Adipose tissue (tissue), 3 donors: ENCODE results near the gene PHF13. TPM values are rescaled to one million over a fixed set of nuclear protein-coding genes. Genes with fewer than 3 reads are reported as not detected.
A peak's percentile ranks its signal among the peaks of the same experiment; 100 is the strongest.

Source experiments
- H3K27ac ChIP-seq: one replicate; pipeline ENCODE4 v1.5.1; 2013; ENCODE audit warnings: low read depth, low read length
- WGBS, 3 donors: extraction: QIAGEN DNeasy Blood & Tissue Kit; methylation state at CpG; one replicate each; pipeline ENCODE4 v1.1.7; 2013; 5-methylcytosine and 5-hydroxymethylcytosine counted together
- polyA plus RNA-seq, 3 donors: library from polyadenylated mRNA; stranded (reverse); fragments of 200-250 nt; gene quantifications; one replicate each; pipeline ENCODE4 v1.2.3, GENCODE V29; 2013
- donor health status: healthy with polysubstance abuse.
- donor health status: Bipolar disorder and iron deficiency.
- donor health status: healthy.

Gene PHF13
- 10 to 100 TPM in 2 of 3 donors, 1 to 10 TPM in 1; 5.2 to 13.3 (median 11.1) TPM for polyA plus RNA-seq

DNA sequence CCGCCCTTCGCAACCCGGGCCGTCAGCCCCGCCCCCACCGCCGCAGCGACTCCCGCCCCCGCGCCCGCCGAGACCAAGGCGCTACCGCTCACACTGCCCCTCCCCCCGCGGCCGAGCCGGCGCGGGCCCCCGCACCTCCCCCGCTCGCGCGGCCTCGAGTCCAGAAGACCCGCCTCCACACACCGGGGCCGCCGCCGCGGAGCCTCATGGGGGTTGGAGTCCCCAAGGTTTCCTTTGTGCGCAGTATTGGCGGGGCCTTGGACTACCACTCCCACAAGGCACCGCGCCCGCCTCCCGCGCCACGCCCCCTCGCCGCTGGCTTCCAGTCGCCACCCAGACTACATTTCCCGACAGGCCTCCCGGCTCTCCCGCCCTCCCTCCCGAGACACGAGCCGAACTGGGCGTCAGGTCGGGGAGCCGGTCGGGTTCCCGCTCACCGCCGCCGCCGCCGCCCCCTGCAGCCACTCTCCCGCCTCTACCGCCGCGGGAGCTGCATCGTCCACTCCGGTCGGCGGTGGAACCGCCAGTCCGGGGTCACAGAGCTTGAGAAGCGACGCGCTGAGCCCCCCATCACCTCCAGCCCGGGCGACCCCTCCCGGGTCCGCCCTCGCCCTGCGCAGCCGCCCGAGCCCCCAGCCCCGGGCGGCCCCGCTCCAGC lies at the start of gene PHF13:
Gene PHF13, plus strand, starts transcription at position 371 of the 658 bp plus-strand sequence. CDS start 336 bp downstream, outside the sequence.
- H3K27ac ChIP-seq: peak within 1 kb of the TSS; percentile 90
- 1% methylated on average over 54 to 81 of the region's 84 CpGs for WGBS, 3 donors

DNA sequence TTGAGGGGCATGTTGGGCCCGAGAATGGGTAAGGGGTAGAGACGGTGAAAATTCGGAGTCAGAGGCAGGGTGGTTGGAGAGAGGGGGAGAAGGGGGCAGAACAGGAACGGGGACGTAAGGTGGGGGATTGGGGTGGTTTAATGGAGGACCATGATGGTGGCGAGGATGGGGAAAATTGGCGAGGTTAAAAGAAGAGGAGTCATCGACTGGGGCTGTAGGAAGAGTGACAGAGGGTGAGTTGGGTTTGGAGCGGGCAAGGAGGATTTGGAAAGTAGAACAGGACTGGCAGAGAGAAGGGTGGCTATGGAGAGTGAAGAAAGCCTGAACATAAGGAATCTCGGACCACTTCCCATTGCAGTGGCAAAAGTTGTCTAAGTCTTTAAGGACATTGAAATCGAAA lies 44.5 kb upstream of the PHF13 start:
- no peak overlapping the region for H3K27ac ChIP-seq
- 86 to 93% (median 91%) methylated on average over 11 of the region's 11 CpGs for WGBS, 3 donors

DNA sequence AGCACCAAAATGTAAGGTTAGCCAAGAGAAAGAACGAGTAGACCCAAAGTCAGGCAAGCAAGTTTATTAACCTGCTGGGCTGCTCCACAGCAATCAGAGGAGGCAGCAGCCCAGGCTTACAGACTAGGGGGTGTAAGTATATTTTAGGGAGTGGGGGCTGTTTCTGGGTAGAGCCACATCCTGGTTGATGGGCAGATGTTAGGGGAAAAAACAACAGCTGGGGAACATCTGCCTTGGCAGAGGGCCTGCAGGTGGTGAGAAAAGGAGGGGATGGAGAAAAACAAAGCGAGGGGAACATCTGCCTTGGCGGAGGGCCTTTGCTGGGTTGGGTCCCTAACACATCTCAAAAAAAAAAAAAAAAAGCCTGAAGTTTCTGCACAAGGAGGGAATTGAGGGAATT lies 43.4 kb upstream of the PHF13 start:
- no peak overlapping the region for H3K27ac ChIP-seq
- 52 to 74% (median 69%) methylated on average over 3 of the region's 3 CpGs for WGBS, 3 donors

DNA sequence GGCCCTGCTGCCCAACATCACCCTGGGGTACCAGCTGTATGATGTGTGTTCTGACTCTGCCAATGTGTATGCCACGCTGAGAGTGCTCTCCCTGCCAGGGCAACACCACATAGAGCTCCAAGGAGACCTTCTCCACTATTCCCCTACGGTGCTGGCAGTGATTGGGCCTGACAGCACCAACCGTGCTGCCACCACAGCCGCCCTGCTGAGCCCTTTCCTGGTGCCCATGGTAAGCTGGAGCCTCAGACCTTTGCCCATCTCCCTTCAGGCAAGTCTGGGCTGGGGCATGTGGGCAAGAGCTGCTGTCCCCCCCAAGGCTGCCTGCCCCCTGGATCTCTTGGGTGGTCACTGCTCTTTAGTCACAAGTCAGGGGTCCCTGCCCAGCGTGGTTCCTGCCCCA lies 42.5 kb upstream of the PHF13 start:
- H3K27ac ChIP-seq: no peak overlapping the region
- WGBS, 3 donors: 69 to 82% (median 80%) methylated on average over 5 of the region's 5 CpGs

DNA sequence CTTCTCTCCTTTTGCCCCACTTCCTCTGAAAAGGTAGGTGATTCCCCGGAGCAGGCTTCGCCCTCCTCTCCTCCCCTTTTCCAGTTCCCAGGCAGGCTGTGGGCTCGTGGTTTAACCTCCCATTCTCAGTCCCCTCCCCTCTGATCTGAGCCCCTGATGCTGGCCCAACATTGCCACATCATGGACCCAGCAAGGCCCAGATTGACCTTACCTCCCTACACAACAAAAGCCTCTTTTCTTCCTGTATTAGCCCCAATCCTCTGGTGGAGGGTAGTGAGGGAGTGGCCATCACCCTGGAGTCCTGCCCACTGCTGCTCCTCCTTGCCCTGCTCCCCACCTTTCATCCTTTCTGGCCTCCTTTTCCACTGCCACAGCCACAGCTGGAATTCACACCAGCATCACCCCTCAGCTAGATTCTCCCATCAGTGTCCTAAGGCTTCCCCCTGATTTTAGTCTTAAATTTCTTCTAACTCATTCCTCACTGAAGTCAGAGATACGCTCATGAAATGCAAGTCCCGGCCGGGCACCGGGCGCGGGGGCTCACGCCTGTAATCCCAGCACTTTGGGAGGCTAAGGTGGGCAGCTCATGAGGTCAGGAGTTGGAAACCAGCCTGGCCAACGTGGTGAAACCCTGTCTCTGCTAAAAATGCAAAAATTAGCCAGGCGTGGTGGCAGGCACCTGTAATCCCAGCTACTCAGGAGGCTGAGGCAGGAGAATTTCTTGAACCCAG lies 40.7 kb upstream of the PHF13 start:
- WGBS, 3 donors: 67 to 80% (median 78%) methylated on average over 11 to 12 of the region's 12 CpGs
- no peak overlapping the region for H3K27ac ChIP-seq

DNA sequence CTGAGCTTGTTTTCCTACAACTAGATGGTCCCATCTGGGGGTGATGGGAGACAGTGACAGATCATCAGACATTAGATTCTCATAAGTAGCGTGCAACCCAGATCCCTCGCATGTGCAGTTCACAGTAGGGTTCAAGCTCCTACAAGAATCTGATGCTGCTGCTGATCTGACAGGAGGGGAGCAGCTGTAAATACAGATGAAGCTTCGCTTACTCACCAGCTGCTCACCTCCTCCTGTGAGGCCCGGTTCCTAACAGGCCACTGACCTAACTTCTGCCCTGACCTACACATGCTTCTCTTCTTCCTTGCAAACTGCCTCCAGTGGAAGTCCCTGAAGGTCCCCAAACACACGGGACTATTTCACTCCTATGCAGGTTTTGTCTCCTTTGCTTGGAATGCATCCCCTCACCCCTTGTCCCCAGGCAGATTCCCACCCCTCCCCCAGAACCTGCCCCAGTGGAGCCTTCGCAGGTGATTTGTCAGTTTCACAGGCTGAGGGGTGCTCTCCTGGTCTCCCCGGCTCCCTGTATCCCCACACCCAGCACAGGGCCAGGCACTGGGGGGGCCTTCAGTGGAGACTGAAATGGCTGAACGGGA lies 39.4 kb upstream of the PHF13 start:
- no peak overlapping the region for H3K27ac ChIP-seq
- WGBS, 3 donors: 76 to 78% (median 78%) methylated on average over 8 of the region's 8 CpGs

DNA sequence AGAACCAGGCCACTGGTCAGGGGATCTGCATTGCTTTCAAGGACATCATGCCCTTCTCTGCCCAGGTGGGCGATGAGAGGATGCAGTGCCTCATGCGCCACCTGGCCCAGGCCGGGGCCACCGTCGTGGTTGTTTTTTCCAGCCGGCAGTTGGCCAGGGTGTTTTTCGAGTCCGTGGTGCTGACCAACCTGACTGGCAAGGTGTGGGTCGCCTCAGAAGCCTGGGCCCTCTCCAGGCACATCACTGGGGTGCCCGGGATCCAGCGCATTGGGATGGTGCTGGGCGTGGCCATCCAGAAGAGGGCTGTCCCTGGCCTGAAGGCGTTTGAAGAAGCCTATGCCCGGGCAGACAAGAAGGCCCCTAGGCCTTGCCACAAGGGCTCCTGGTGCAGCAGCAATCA lies 38.7 kb upstream of the PHF13 start:
- 84 to 87% (median 86%) methylated on average over 14 of the region's 14 CpGs for WGBS, 3 donors
- no peak overlapping the region for H3K27ac ChIP-seq

DNA sequence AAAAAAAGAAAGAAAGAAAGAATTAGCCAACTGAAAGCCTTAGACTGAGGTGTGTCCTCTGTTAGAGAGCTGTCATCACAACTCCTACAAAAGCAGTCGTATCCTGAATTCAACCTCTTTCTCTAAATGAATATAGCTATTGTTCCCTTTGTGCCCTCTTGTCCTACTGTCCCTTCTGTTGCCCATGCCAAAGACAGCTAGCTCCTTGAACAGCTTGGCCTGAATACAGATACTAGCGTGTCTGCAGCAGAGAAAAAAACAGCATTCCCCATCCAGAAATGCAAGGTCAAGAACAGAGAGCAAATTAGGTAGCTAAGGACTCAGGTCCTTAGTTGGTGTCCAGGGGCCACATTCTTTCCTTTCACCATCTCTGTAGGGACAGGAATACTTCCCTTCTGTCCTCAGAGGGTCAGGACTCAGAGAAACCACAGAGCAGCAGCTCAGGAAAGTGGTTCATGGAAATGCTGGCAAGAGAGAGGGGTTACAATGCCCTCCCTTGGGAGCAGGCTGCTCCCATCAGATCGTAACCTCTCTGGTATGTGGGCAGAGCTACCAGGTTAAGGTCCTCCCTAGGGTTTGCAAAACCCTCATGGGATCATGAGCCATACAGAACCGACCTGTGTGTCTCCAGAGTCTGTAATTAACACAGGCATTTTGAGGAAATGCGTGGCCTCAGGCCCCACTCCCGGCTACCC lies 35.6 kb upstream of the PHF13 start:
- WGBS, 3 donors: 78 to 83% (median 81%) methylated on average over 6 of the region's 6 CpGs
- no peak overlapping the region for H3K27ac ChIP-seq

DNA sequence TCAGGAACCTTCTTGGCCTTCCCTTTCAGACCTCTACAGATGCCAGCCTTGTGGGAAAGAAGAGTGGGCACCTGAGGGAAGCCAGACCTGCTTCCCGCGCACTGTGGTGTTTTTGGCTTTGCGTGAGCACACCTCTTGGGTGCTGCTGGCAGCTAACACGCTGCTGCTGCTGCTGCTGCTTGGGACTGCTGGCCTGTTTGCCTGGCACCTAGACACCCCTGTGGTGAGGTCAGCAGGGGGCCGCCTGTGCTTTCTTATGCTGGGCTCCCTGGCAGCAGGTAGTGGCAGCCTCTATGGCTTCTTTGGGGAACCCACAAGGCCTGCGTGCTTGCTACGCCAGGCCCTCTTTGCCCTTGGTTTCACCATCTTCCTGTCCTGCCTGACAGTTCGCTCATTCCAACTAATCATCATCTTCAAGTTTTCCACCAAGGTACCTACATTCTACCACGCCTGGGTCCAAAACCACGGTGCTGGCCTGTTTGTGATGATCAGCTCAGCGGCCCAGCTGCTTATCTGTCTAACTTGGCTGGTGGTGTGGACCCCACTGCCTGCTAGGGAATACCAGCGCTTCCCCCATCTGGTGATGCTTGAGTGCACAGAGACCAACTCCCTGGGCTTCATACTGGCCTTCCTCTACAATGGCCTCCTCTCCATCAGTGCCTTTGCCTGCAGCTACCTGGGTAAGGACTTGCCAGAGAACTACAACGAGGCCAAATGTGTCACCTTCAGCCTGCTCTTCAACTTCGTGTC lies 34.7 kb upstream of the PHF13 start:
- 87 to 89% (median 88%) methylated on average over 14 of the region's 14 CpGs for WGBS, 3 donors
- peak overlapping the region; percentile 34 for H3K27ac ChIP-seq

DNA sequence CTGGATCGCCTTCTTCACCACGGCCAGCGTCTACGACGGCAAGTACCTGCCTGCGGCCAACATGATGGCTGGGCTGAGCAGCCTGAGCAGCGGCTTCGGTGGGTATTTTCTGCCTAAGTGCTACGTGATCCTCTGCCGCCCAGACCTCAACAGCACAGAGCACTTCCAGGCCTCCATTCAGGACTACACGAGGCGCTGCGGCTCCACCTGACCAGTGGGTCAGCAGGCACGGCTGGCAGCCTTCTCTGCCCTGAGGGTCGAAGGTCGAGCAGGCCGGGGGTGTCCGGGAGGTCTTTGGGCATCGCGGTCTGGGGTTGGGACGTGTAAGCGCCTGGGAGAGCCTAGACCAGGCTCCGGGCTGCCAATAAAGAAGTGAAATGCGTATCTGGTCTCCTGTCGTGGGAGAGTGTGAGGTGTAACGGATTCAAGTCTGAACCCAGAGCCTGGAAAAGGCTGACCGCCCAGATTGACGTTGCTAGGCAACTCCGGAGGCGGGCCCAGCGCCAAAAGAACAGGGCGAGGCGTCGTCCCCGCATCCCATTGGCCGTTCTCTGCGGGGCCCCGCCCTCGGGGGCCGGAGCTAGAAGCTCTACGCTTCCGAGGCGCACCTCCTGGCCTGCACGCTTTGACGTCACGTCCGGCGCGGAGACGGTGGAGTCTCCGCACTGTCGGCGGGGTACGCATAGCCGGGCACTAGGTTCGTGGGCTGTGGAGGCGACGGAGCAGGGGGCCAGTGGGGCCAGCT lies 34.0 kb upstream of the PHF13 start, which contains the start of gene ZBTB48:
Gene ZBTB48, plus strand, starts transcription at position 621 of the 745 bp plus-strand sequence. CDS start 616 bp downstream, outside the sequence.
- WGBS, 3 donors: 12 to 16% (median 15%) methylated on average over 47 to 58 of the region's 58 CpGs
- H3K27ac ChIP-seq: peak within 1 kb of the TSS; percentile 51

DNA sequence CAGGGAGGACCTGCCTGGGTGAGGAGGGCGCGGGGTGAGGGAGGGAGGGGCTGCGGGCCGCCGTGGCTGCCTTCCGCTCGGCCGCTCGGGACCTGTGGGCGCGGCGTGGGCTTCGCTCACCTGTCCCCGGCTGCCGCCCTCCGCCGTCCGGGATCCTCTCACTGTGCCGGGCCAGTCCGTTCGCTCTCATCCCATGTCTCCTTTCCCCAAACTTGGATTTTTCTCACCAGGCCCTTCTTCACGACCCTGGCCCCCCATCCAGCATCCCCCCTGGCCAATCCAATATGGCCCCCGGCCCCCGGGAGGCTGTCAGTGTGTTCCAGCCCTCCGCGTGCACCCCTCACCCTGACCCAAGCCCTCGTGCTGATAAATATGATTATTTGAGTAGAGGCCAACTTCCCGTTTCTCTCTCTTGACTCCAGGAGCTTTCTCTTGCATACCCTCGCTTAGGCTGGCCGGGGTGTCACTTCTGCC lies 33.4 kb upstream of the PHF13 start:
- peak overlapping the region; percentile 51 for H3K27ac ChIP-seq
- WGBS, 3 donors: 0 to 2% (median 1%) methylated on average over 14 to 30 of the region's 30 CpGs

DNA sequence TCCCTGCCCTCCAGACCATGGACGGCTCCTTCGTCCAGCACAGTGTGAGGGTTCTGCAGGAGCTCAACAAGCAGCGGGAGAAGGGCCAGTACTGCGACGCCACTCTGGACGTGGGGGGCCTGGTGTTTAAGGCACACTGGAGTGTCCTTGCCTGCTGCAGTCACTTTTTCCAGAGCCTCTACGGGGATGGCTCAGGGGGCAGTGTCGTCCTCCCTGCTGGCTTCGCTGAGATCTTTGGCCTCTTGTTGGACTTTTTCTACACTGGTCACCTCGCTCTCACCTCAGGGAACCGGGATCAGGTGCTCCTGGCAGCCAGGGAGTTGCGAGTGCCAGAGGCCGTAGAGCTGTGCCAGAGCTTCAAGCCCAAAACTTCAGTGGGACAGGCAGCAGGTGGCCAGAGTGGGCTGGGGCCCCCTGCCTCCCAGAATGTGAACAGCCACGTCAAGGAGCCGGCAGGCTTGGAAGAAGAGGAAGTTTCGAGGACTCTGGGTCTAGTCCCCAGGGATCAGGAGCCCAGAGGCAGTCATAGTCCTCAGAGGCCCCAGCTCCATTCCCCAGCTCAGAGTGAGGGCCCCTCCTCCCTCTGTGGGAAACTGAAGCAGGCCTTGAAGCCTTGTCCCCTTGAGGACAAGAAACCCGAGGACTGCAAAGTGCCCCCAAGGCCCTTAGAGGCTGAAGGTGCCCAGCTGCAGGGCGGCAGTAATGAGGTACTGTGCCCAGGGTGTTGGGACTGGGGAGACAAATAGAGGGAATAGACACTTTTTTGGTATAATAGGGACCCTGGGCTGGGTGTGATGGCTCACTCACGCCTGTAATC lies 32.7 kb upstream of the PHF13 start:
- WGBS, 3 donors: 18 to 34% (median 31%) methylated on average over 19 of the region's 19 CpGs
- peak overlapping the region; percentile 51 for H3K27ac ChIP-seq

DNA sequence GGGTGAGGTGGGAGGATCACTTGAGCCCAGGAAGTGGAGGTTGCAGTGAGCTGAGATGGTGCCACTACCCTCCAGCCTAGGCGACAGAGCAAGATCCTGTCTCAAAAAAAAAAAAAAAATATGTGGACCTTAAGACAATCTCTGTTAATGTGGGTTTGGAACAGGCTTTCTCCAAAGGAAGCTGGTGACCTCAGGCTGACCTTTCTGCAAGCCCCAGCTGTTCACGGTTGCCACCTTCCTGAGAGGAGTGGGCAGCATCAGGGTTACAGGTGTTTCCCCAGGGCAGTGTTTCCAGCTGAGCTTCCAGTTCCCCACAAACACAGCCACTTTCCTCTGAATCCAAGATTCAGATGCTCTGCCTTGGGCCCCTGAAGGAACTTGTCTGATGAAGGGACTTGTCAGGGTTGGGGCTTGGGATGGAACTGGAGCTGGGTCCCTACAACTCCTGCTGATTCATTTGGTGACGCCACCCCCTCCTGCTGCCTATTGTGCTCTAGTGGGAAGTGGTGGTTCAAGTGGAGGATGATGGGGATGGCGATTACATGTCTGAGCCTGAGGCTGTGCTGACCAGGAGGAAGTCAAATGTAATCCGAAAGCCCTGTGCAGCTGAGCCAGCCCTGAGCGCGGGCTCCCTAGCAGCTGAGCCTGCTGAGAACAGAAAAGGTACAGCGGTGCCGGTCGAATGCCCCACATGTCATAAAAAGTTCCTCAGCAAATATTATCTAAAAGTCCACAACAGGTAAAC lies 31.8 kb upstream of the PHF13 start:
- H3K27ac ChIP-seq: no peak overlapping the region
- WGBS, 3 donors: 41 to 48% (median 48%) methylated on average over 10 of the region's 10 CpGs

DNA sequence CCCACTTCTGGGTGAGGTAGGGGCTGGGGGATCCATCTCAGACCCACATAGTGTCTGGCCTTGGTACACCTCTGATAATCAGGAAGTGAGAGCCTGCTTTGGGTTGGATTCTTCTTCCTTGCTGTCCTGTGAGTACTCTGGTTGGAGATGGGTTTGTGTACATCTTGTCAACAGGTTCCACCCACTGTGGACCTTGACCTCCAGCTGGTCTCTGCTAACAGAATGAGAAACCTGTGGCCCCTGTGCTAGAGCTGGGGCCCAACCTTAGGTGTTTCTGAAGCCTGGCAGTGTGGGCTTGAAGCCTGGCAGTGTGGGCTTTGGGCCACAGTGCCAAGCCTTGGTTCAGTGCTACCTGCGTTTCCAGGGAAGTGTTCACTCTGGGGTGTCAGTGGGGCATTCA lies 31.2 kb upstream of the PHF13 start:
- 64 to 94% (median 74%) methylated on average over 1 of the region's 1 CpG for WGBS, 3 donors
- H3K27ac ChIP-seq: no peak overlapping the region

DNA sequence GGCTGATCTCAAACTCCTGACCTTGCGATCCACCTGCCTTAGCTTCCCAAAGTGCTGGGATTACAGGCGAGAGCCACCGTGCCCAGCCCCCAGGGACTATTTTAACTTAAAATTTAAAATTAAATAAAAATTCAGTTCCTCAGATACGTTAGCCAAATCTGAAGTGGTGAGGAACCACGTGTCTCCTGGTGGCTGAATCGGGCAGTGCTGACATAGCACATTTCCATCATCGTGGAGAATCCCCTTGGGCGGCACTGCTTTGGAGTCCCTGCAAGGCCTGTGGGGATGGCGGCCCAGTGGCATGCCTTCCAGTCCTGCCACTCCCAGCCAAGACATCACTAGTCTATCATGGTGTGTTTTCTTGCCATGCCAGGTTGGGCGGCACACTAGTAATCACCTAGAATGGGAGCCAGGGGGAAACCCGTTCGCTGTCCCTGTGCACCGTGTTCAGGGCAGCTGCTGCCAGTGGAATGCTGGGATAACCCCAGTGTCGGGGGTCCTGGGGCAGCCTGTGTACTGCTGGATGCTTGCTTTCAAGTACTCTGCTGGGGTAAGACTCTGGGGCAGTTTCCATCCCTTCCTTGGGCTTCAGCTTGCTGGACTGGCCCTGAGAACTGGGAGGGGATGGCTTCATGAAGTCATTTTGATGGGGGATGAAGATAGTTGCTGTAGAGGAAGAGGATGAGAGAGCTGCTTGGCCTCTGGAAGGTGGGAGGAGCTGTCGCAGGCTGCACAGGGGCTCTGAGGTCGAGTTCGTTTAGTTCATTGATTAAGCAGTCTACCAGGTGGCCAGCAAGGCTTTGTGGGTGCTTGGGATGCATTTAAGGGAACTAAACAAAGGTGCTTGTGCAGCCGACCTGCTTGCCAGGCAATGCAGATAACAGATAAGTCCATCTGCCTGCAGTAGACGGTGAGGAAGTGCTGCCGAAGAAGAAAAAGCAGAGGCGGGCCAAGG lies 29.1 kb upstream of the PHF13 start:
- H3K27ac ChIP-seq: no peak overlapping the region
- 72 to 74% (median 73%) methylated on average over 21 of the region's 21 CpGs for WGBS, 3 donors
